HG03045 (cell line): ENCODE results near the gene MCF2L2.
"Not testable (repeated sequence)": the region's sequence is repeated elsewhere in the genome, so short reads cannot be mapped to it uniquely, and the experiment has no call there.

Experiments
- ATAC-seq: cut with Tn5 transposase; IDR thresholded peaks from one replicate; pipeline ENCODE4 v1.9.1; 2021; ENCODE audit warnings: mild to moderate bottlenecking, moderate library complexity; ENCODE audit not compliant: unreplicated experiment

Gene MCF2L2

DNA sequence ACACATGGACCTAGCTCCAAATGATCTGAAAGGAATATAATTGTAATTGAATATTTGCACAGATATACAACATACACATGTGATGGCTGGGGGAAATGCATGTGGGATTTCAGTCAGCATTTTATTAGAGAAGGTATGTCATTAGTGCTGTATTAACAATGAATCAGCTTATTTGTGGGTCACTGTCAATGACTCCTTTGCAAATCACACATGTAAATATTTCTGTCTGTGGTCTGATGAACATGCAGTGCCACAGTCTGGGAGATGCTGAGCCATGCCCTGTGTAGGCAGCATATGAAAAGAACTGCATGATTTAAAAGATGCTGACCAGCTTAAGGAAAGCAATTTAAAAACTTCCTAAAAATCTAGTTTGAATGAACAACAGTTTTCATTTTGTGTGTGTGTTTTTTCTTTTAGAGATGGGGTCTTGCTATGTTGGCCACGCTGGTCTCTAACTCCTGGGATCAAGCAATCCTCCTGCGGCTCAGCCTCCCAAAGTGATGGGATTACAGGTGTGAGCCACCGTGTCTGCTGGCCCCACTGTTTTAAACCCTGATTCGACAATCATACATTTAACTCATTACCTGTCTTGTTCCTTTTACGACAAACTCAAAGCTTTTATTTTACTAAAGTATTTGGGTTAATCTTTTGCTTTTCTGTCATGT is 176.2 kb downstream of the MCF2L2 start:
- ATAC-seq = no peak

DNA sequence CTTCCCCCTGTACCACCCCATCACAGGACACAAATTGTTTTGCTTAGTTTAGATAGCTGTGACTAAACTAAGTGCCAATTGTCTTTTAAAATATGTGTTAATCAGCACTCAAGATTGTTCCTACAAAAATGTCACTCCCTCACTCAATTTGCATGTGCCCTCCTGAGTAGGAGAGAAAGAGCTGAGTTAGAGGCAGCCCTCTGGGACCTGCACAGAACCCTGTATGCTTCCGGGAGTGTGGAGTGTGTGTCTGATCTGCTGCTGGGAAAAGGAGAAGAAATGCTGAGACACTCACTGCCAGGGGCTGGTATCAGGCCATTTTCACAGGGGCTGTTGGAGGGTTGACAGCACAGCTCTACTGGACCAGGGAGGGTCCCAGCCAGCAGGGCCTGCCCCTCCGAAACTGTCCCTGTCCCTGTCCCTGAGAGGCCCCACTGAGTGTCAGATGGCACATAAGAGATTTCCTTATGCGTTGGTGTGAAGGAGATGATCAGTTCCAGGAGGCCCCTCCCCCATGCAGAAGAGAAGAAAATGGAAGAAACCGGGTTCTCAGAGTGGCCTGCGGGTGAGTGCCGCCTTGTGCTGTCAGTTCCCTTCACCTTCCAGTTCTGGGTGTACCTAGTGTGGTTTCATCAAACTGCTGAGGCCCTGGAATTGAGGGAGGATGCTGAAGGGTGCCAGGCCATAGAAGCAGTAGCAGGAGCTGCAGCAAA is 179.3 kb downstream of the MCF2L2 start:
- ATAC-seq = no peak

DNA sequence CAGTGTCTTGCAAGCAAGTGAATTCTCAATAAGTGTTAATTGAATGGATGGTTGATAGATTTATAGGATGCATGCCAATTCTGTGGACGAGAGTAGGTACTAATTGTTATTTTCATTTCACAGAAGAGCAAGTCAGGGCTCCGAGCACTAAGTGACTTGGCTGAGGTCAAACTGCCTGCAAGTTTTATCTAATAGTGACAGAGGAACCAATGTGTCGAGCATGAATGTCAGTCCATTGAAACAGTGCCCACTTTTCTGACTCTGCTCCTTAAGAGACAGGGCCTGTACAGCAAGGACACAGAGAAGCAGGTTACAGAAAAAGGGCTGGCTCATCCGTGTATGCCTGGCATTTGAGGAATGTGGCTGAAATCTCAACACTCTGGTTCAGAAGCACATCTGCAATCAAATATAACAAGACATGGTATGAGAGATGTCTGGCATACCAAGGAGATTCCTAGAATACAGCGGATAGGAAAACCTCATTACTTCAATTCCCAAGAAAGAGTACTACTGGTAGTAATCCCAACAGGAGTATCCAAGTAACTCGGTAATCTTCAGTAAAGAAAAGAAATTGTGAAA is 181.3 kb downstream of the MCF2L2 start:
- no peak for ATAC-seq

DNA sequence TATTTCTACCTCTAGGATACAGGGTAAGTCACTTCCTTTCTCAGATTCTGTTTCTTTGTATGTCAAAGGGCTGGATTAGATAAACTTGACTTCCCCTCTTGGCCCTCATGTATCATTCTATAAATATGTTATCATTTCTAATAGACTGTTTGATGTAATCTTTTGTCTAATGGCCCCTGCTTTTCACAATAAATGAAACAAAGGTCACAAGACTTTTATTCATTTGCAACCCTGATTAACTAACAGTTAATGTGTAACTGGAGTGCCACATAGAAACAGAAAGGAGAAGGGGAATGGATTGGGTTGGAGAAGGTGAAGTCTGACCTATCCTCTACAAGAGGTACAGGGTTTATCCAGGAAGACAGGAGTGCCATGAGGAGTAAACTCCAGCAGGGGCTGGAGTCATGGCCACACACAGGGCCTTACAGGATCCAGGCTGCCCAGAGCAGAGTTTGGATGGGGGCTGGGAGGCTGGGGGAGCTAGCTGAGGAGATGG is 183.4 kb downstream of the MCF2L2 start:
- ATAC-seq = no peak

DNA sequence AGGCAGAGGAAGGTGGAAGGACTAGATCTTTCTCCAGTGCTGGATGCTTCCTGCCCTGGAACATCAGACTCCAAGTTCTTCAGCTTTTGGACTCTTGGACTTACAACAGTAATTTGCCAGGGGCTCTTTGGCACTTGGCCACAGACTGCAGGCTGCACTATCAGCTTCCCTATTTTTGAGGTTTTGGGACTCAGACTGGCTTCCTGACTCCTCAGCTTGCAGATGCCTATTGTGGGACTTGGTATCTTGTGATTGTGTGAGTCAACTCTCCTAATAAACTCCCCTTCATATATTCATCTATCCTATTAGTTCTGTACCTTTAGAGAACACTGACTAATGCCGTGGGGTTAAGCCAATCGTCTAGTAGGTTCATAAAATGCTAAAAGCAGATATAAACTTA is 184.2 kb downstream of the MCF2L2 start:
- ATAC-seq = no peak

DNA sequence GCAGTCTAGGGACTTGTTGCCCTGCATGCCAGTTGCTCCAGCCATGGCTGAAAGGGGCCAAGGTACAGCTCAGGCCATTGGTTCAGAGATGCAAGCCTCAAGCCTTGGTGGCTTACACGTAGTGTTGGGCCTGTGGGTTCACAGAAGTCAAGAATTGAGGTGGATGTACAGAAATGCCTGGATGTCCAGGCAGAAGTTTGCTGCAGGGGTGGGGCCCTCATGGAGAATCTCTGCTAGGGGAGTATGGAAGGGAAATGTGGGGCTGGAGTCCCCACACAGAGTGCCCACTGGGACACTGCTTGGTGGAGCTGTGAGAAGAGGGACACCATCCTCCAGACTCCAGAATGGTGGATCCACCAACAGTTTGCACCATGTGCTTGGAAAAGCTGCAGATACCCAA is 186.0 kb downstream of the MCF2L2 start:
- ATAC-seq = no peak

DNA sequence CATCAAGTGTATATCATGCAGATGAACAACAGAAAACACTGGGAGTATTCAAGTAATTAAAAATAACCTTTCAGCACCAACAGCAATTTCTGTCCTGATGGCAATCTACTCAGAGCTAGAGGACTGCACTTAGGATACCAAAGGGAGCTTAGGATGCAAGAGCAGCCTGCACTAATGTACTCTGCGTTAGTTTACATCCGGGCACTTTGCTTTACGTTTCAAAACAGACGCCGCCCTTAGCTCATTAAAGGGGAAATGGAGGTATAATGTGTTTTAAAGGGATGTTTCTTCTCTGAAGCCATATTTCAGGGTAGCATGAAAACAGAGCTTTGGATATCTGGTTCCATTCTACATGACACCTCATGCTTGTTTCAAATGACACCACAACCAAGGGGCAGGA is 189.4 kb downstream of the MCF2L2 start:
- ATAC-seq = no peak

DNA sequence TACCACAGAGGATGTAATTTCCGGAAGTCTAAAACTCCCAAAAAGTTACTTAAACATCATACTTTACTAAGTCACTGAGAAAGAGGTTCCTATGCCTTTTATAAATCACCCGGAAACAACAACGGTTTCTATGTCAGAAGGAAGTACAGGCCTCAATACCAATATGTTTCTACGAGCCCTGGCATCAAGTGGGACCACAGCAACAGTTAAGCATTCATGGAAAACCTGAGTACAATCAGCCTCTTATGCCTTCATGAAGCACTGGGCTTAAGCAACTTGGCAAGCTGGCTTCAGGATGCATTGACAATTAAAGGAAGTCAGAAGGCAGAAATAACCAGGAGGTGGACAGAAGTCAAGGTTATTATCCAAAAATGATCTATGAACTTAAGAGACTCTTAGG is 194.5 kb downstream of the MCF2L2 start:
- ATAC-seq = no peak

DNA sequence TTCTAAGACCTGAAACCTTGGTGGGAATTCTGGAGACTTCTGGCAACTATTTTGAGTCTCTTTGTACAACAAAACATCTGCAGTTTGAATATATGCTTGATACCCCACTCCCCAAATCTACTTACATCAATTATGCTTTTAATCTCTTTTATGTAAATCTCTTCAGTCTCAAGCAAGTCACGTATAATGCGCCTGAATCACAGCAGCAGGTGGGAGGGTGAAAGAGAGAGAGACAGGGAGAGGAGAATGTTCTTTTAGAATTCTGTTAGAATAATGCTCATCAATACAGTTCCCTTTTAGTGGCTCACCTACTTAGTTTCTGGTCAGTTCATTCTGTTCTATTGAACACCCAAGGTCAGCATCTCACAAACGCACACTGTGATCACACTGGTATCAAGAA is 197.6 kb downstream of the MCF2L2 start:
- no peak for ATAC-seq

DNA sequence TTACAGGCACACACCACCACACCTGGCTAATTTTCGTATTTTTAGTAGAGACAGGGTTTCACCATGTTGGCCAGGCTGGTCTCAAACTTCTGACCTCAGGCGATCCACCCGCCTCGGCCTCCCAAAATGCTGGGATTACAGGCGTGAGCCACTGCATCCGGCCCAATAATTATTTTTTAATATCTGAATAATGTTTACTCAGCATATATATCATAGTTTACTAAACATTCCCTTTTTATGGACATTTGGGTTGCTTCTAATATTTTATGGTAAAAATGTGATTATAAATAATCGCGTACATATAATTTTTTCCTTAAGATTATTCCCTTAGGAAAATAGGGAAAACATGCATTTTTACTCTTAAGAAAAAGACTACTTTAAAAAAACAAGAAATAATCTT is 198.2 kb downstream of the MCF2L2 start:
- ATAC-seq = not testable (repeated sequence)

DNA sequence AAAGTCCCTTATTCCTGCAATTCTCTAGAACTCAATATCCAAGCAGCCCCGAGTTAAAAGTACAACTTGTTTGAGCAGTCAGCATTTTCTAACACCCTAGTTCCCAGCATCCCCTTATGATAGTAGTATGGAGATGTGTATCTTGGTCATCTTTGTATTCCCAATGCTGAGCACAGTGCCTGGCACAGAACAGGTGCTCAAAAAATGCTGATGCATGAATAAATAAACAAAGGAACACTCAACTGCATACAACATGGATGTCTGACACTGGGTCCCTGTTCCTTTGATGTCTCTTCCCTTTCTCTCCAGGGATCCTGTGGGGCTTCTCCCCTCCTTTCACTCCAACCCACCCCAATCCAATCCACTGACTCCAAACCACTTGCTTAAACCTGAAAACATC is 199.2 kb downstream of the MCF2L2 start:
- ATAC-seq = no peak

DNA sequence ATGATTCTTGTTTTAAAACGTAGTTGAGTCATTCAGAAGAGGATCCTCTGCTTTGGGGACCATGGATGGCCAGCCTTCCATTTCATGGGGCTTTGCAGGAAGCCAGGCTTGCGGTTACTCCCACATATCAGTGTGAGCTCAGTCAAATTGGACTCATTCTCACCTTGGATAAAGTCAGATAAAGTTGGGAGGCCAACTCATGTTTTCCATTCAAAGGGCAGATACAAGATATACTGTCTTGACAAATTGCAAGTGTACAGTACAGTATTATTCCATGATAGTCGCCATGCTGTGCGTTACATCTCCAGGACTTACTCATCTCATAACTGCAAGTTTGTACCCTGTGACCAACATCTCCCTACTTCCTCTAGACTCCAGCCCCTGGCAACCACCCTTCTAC is 200.8 kb downstream of the MCF2L2 start:
- no peak for ATAC-seq

DNA sequence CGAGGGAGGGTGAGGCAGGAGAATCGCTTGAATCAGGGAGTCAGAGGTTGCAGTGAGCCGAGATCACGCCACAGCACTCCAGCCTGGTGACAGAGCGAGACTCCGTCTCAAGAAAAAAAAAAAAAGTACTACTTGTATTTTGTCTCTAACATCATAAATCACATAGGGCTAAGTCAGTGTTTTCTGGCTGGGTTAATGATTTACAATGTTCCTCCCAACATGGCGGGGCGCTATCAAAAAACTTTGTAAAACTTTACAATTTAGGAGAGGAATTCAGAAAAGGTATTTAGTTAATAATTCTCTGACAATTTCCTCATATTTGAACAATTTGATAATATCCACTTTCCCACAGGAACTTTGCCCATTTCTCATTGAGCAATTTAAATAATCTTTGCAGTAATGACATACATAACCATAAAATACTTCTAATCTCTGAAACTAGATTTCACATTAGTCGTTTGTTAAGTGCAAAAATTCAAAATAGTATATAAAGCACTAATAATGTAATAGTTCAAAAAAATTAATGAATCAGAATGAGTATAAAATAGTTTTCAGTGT is 202.0 kb downstream of the MCF2L2 start:
- ATAC-seq = no peak

DNA sequence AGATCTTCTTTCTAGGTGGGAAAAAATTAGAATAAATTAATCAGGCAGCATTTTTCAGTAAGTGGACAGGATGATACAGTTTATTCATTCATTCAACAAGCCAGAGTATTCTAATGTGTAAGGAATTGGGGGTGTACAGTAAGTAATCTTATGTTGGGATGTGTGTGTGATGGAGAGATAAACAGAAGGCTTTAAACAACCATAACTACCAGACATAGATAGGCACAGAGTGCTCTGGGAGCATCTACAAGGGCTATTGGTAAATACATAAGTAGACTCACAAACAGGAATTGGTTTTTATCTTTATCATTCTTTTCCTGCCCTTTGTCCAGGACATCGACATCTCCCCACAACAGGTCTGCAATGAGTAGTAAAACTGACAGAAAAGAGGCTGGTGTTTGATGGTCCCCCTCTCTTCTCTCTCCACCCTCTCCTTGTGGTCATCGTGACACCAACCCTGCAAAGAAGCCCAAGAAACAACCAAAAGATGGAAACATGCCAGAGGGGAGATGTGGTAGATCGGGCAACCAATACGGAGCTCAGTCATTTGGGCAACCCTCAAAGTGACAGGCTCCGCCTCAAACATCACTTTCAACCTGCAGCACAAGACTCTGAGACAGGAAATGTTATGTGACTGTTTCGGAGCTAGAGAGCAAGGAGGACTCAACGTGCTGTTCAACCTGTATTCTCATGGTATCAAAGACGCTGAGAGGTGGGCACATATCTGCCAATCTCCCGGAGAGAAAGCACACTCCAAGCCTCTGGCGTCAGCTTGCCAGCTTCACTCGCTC is 204.0 kb downstream of the MCF2L2 start:
- no peak for ATAC-seq

DNA sequence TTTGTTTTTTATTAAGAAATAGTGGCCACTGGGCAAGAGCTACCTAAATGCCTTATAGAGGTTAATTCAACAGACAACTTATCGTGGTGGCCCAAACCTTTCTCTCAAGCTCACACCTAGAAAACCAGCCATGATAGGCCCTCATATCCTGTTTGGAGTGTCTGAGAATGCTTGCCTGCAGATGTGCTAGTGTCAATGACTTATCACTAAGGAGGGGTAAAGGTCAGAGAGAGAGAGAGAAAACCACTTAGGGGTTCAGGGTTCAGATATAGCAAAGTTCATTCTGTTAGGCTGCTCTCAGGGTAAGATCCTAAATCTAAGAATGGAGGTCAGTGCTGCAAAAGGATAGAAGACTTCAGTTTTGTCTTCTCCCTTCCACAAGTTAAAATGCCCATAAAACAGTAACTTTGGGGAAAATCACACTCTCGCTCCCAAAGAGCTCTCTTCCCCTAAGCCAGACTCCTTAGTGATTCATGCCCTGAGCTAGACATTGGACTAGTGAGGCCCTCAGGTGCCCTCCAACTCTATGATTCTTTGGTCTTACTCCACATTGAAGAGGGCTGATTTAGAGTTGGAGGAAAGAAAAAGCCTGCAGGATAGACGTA is 205.7 kb downstream of the MCF2L2 start:
- no peak for ATAC-seq

DNA sequence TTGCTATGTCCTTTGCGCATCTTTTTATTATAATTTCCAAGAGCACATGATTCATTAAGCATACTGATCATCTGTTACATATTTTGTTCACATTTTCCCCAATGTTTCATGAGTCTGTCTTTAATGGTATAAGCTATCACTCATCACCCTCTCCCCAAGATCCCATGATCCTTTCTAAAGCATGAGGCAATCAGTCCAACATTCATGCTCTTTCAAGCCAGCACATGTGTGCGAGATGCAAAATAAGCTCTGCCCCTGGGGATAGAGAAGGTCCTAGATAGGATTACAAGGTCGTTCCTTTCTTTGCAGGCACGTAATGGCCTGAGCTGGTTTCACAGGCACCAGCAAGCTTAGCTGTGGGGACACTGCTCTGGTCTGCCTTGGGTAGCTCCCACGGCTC is 207.6 kb downstream of the MCF2L2 start:
- ATAC-seq = no peak

DNA sequence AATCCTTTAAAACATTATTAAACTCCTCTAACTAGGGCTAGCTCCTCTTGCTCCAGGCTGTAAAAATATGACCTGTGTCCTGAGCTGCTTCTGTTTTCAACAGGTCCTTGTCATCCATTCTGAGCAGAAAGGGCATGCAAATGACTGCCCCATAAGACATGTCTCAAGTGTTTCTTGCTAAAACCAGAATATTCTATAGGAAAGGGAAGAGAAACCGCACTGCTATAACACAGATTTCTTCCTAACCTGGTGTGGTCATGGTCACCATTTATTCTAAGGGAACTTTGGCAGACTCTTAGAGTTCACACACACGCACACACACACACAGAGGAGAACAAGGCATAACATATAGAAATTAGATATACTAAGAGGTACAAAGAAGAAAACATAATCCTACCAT is 209.6 kb downstream of the MCF2L2 start:
- no peak for ATAC-seq

DNA sequence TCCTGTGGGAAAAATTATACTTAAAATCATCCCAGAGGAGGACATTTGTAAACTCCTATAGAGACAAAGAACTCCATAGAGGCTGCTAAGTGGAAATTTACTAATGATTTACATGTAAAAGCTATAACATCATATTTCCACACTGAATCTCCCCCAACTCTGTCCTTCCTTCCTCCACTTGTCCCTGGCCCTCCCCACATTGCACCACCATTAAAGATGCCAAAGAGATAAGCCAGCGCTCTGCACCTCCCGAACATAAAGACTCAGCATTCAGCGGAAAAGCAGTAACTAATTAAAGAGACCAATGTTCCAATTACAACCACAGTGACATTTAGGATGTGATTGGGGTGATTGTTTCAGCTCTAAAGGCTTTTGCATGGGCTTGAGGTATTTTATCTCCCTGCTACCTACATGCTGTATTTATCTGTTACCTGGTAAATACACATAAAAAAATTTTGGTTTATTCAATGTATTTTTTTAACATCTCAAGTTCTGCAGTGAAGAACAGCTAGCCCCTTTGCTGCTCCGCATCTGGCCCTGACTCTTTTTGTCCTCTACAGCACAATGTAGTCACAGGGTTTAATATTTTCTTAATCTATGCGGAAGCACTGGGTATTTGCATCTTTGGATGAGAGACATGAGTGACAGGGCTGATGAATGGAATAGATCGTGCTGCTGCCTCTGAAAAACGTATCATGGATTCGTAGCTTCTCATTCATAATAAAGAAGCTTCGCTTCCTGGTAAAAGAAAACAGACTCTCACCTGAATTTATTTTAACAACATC is 210.7 kb downstream of the MCF2L2 start:
- ATAC-seq = no peak

DNA sequence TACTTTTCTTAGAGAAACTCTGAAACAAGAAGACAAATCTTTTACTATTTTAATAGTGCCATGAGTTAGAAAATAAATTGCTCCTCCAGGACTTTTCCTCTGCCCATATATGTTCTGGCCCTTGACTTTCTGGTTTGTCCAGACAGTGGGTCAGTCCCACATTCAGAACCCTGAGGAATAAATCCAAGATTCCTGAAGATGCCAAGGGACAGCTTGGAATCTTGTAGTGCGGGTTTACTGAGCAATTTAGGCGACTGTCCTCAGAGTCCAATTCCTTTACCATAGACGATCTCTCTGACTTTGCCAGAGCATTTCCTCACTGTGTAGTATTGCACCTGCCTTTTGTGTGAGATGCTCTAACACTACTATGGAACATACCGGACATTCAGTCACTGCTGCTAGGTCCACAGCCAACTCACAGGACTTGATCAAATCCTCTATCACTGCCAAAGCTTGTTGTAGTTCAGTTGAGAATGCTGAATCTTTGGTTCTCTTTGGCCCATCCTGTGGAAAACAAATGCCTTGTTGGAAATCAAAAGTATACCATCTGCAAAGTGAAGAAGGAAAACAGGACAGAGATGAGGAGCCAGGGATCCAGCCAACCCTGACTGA is 212.7 kb downstream of the MCF2L2 start:
- no peak for ATAC-seq

DNA sequence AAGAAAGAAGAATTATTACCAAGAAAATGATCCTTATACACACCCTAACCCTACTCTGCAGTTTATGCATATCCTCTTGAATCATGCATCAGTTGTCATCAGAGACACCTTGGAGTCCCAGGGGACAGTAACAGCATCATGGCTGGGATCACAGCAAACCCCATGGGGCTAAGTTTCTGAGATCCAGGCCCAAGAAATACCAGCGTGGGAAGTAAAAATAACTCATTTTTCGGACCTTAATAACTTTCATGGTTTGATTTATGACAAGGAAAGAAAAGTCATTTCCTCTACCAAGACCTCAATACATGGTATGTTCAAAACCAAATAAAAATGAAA is 214.2 kb downstream of the MCF2L2 start:
- no peak for ATAC-seq
